Hepatocyte (in vitro differentiated cells): ENCODE data around the gene TBC1D7. TPM values are rescaled to one million over a fixed set of nuclear protein-coding genes. Genes with fewer than 3 reads are reported as not detected.

Experiments used
- DNase-seq: peaks from one replicate; pipeline ENCODE4 v3.0.0-alpha.2; 2016; ENCODE audit warnings: low spot score
- H2AFZ ChIP-seq: fragments of 200-600 bp; sonication (generic); 2 replicates; pipeline ENCODE4 v1.6.0; 2016; ENCODE audit warnings: antibody characterized with exemption, mild to moderate bottlenecking
- H3K27ac ChIP-seq: fragments of 200-600 bp; sonication (generic); 2 replicates; pipeline ENCODE4 v1.5.1; 2016; ENCODE audit warnings: mild to moderate bottlenecking
- H3K27me3 ChIP-seq: fragments of 200-600 bp; sonication (generic); 2 replicates; pipeline ENCODE4 v1.6.1; 2016
- H3K36me3 ChIP-seq: fragments of 200-600 bp; sonication (generic); replicated peaks from 2 replicates; pipeline ENCODE4 v1.5.1; 2016; ENCODE audit warnings: low read depth; ENCODE audit not compliant: insufficient read depth
- H3K4me1 ChIP-seq: fragments of 200-600 bp; sonication (generic); 2 replicates; pipeline ENCODE4 v1.5.1; 2016; ENCODE audit warnings: mild to moderate bottlenecking, moderate library complexity; ENCODE audit not compliant: insufficient read depth
- H3K4me2 ChIP-seq: fragments of 200-600 bp; sonication (generic); 2 replicates; pipeline ENCODE4 v1.6.0; 2016
- H3K4me3 ChIP-seq: fragments of 200-600 bp; sonication (generic); 2 replicates; pipeline ENCODE4 v1.5.1; 2016; ENCODE audit warnings: mild to moderate bottlenecking
- H3K79me2 ChIP-seq: fragments of 200-600 bp; sonication (generic); 2 replicates; pipeline ENCODE4 v1.6.0; 2017; ENCODE audit warnings: mild to moderate bottlenecking
- H3K9me2 ChIP-seq: fragments of 200-600 bp; sonication (generic); replicated peaks from 2 replicates; pipeline ENCODE4 v1.6.0; 2017; ENCODE audit warnings: mild to moderate bottlenecking; ENCODE audit not compliant: insufficient read depth
- H3K9me3 ChIP-seq: fragments of 200-600 bp; sonication (generic); 2 replicates; pipeline ENCODE4 v1.5.1; 2016; ENCODE audit warnings: low read depth, mild to moderate bottlenecking
- H4K20me1 ChIP-seq: fragments of 200-600 bp; sonication (generic); 2 replicates; pipeline ENCODE4 v1.6.0; 2016; ENCODE audit warnings: mild to moderate bottlenecking; ENCODE audit not compliant: insufficient read depth, poor library complexity, severe bottlenecking
- EZH2 ChIP-seq: fragments of 200-600 bp; sonication (generic); IDR thresholded peaks from 2 replicates; pipeline ENCODE4 v1.6.1; 2016; ENCODE audit warnings: antibody characterized with exemption, mild to moderate bottlenecking, borderline replicate concordance
- EZH2phosphoT487 ChIP-seq: fragments of 200-600 bp; sonication (generic); IDR thresholded peaks from one replicate; pipeline ENCODE4 v1.6.1; 2018; ENCODE audit warnings: antibody characterized with exemption, mild to moderate bottlenecking, low read depth, moderate library complexity; ENCODE audit not compliant: unreplicated experiment, severe bottlenecking
- WGBS: methylation state at CpG from one replicate; pipeline ENCODE4 v1.1.6; 2016; ENCODE audit warnings: low lambda C conversion rate; ENCODE audit errors: missing lambda C conversion rate; 5-methylcytosine and 5-hydroxymethylcytosine counted together
- polyA plus RNA-seq: library from polyadenylated mRNA; unstranded; fragments of >200 nt; fragmentation: Nextera tagmentation; extraction: Ambion mirVana; gene quantifications from 2 replicates; pipeline ENCODE4 v1.2.1, GENCODE V29; 2016
- total RNA-seq: library from RNA; depleted of rRNA; stranded (reverse); fragments of >200 nt; gene quantifications from 2 replicates; pipeline ENCODE4 v1.2.3, GENCODE V29; 2014
- TF ChIP-seq, protein P1 (sequence below): fragments of 200-600 bp; sonication (generic); IDR thresholded peaks from 2 replicates; pipeline ENCODE4 v1.5.1; 2016; ENCODE audit warnings: antibody characterized with exemption, mild to moderate bottlenecking; ENCODE audit not compliant: poor library complexity

The TBC1D7 gene
- total and polyA plus RNA-seq, 2 experiments from 2014 or later: 15.5 to 28.3 TPM

DNA sequence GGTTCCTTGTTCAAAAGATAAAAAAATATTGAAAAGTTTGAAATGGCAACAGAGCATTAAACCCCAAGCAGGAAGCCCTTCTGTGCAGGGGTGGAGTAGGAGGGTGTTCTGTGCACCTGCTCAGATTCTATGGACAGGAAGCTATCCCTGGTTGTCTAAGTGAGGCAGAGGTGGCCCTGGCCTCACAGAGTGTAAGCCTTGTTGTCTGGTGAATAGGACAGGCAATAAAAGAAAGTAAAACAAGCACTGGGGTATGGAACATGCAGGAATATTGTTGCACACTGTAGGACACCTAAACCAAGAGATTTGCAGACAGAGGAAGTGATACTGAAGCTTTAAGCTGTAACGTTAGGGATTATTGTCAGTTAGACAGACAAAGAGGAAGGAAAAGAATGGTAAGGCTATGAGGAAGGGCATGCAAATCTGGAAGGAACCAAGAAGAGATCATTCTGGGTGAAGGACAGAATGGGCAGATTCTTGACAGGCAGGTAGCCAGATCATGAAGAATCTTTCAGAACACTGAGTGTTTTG, 66.8 kb downstream of the TBC1D7 start:
- 82% methylated on average over 1 of the region's 1 CpG for WGBS
- H3K27ac ChIP-seq: no peak overlapping the region

DNA sequence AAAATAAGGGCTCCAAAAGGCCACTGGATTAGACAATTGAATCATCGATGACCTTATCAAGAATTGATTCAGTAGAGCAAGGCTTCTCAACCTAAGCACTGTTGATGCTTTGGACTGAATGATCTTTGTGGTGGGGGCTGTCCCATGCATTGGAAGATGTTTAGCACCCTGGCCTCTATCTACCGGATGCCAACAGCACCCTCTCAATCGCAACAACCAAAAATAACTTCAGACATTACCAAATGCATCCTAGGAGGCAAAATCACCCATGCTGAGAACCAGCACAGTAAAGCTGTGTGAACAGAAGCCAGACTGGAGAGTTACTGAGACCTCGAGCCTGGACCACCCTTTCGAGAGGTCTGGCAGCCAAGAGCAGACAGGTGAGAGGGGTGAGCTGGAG, 67.5 kb downstream of the TBC1D7 start:
- DNase-seq: no peak
- no peaks in the 10 kb centered on the region for H3K9me2 ChIP-seq
- TF ChIP-seq EZH2phosphoT487: no peak
- no peak for TF ChIP-seq EZH2
- TF ChIP-seq, protein P1, sequence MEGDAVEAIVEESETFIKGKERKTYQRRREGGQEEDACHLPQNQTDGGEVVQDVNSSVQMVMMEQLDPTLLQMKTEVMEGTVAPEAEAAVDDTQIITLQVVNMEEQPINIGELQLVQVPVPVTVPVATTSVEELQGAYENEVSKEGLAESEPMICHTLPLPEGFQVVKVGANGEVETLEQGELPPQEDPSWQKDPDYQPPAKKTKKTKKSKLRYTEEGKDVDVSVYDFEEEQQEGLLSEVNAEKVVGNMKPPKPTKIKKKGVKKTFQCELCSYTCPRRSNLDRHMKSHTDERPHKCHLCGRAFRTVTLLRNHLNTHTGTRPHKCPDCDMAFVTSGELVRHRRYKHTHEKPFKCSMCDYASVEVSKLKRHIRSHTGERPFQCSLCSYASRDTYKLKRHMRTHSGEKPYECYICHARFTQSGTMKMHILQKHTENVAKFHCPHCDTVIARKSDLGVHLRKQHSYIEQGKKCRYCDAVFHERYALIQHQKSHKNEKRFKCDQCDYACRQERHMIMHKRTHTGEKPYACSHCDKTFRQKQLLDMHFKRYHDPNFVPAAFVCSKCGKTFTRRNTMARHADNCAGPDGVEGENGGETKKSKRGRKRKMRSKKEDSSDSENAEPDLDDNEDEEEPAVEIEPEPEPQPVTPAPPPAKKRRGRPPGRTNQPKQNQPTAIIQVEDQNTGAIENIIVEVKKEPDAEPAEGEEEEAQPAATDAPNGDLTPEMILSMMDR: no peak
- no peaks in the 10 kb centered on the region for H3K27me3 ChIP-seq
- H3K4me2 ChIP-seq: no peak overlapping the region
- no peaks in the 10 kb centered on the region for H3K36me3 ChIP-seq
- H3K79me2 ChIP-seq: no peaks in the 10 kb centered on the region
- no peak overlapping the region for H3K27ac ChIP-seq
- no peaks in the 10 kb centered on the region for H4K20me1 ChIP-seq
- H3K4me3 ChIP-seq: no peak overlapping the region
- no peak overlapping the region for H2AFZ ChIP-seq
- no peaks in the 10 kb centered on the region for H3K4me1 ChIP-seq
- 95% methylated on average over 5 of the region's 5 CpGs for WGBS
- no peaks in the 10 kb centered on the region for H3K9me3 ChIP-seq

More for the DNA sequence above, 66.8 kb downstream of the TBC1D7 start:
- no peaks in the 10 kb centered on the region for H3K27me3 ChIP-seq
- no peaks in the 10 kb centered on the region for H3K36me3 ChIP-seq
- no peaks in the 10 kb centered on the region for H3K9me3 ChIP-seq
- no peak overlapping the region for H3K4me3 ChIP-seq
- no peak overlapping the region for H3K4me2 ChIP-seq
- no peaks in the 10 kb centered on the region for H3K79me2 ChIP-seq
- H2AFZ ChIP-seq: no peak overlapping the region
- H4K20me1 ChIP-seq: no peaks in the 10 kb centered on the region
- H3K4me1 ChIP-seq: no peaks in the 10 kb centered on the region
- DNase-seq: no peak
- H3K9me2 ChIP-seq: no peaks in the 10 kb centered on the region
- TF ChIP-seq EZH2: no peak
- TF ChIP-seq, protein P1: no peak
- no peak for TF ChIP-seq EZH2phosphoT487

- Histone ChIP-seq H3K79me2 (no peaks in the 10 kb centered on the region), H3K27me3 (no peaks in the 10 kb centered on the region), H3K27ac (no peak overlapping the region), H2AFZ (no peak overlapping the region), H3K4me3 (no peak overlapping the region), H3K4me1 (no peaks in the 10 kb centered on the region), H3K36me3 (no peaks in the 10 kb centered on the region), H3K9me3 (no peaks in the 10 kb centered on the region), H3K9me2 (no peaks in the 10 kb centered on the region), H3K4me2 (no peak overlapping the region), H4K20me1 (no peaks in the 10 kb centered on the region)
- 86% methylated on average over 7 of the region's 7 CpGs for WGBS
- DNase-seq: no peak
- TF ChIP-seq, protein P1: no peak
- TF ChIP-seq EZH2phosphoT487 (no peak), EZH2 (no peak)
Observed at GRCh38 chr6:13260101-13260598, 68.2 kb downstream of the TBC1D7 start.
